Activated CD4-positive, alpha-beta T cell treated with anti-CD3 and anti-CD28 coated beads, Interleukin-2, amount 50 U/mL, for 4 hours (primary cell): ENCODE results near the gene KSR1.
"Not testable (repeated sequence)": the region's sequence is repeated elsewhere in the genome, so short reads cannot be mapped to it uniquely, and the experiment has no call there.

Source experiments
- DNase-seq, 2 experiments: peaks; one replicate each; pipeline ENCODE4 v3.0.0-alpha.2; 2020

The KSR1 gene

GRCh38 chr17:27647765-27648164, 191.5 kb downstream of the KSR1 start:
- no peak for DNase-seq

GRCh38 chr17:27649111-27649571, 192.9 kb downstream of the KSR1 start:
- DNase-seq, result not testable (repeated sequence)

GRCh38 chr17:27649929-27650328, 193.7 kb downstream of the KSR1 start:
- no peak for DNase-seq

GRCh38 chr17:27650836-27651235, 194.6 kb downstream of the KSR1 start:
- no peak for DNase-seq

DNA sequence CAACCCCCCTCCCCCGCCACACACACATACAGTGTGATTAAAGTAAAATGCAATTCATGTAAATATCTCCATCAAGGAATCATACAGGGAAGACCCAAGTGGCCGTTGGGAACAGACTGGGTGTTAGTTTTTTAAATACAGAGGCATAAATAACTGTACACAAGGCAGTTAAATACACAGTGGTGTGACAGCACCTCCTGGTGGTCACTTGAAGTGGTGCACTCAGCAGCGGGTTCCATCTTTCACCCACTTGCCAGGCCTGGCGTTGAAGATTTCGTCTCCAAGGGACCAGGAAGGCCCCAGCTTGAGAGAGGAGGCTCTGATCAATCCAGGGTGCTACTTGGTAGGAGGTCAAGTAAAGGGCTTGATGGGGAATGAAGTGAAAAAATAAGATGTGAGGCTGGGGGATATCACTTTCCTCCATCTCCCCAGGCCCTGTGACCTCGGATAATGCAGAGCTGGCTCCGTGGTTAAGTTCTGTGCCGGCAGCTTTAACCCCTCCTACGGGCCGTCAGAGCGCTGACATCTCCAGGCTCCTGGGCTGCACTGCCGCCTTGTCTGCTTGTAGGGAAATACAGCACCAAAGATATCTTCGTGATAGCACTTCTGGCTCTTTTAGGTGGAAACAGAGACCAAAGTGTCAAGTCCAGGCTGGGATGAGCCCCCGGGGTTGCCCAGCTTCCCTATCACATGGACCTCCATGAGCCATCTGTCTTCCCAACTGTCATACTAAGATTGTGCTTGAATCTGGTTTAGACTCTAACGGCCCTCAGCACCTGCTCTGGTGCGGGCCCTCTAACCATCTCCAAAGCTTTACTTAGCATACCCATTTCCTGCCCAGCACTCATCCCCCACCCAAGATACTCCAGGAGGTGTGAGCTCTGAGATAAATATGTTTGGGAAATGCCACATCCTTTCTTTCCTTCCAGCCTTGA, 195.4 kb downstream of the KSR1 start:
- DNase-seq, result peak; percentile 60 to 65

DNA sequence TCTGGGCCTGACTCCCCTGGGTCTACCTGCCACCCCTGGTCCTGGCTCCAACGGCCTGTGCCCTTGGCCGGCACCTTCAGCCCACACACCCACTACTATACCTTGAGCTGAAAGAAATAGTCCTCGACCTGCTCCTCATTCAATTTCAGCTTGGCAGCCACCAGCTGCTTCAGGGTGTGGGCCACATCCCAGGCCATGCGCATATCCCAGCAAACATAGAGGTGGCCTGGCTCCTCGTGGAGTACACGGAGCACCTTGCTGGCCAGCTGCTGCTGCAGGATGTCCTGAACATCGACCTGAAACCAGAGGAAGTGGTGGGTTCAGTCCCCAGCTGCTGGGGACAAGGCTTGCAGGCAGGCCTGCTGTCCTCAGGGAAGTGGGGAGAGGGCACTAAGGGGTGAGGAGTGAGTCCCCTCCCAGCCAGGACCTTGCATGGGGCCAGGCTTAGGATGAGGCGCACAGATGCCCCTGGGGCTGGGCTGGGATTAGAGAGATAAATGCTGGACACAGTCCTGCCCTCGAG, 197.3 kb downstream of the KSR1 start:
- DNase-seq, result not testable (repeated sequence)

- DNase-seq, result no peak
These were observed 197.9 kb downstream of the KSR1 start for GRCh38 chr17:27654136-27654535.

DNA sequence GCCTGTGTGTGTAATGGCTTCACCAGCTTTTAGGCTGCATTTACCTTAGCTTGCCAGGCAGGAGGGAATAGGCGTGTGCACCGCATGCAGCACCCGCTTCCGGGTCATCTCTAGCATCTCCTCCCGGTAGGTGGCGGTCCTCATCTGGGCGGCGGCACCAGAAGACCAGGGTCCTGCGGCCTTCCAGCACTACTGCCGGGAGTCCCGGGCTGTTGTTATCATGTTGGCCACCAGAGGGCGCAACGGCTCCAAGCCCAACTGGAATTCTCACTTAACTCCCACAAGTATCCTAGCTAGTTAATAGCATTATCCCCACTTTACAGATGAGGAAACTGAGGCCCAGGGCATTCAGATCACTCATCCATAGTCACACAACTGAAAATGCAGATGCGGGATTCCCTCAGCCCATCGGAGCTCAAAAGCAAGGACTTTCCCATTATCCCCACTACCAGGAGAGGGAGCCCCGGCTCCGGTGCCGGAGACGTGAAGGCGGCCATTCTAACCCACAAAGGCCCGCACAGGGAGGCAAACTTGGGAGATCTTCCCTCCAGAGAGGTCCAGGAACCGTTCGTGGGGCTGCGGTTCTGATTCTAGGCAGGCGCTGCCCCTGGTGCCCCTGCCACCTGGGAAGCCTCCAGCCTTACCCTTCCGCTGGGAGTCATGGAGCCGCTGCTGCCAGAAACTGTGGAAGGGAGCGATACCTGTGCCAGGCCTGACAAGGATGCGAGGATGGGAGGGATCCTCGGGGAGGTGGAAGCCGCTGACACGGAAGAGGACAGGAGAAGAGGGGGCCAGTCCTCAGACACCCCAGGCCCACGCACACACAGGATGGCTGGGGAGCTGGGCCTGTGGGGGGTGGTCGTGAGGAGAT, 198.6 kb downstream of the KSR1 start:
- DNase-seq, result peak; percentile 56 to 61

- DNase-seq, result not testable (repeated sequence)
These were observed 199.4 kb downstream of the KSR1 start for GRCh38 chr17:27655525-27656111.

DNA sequence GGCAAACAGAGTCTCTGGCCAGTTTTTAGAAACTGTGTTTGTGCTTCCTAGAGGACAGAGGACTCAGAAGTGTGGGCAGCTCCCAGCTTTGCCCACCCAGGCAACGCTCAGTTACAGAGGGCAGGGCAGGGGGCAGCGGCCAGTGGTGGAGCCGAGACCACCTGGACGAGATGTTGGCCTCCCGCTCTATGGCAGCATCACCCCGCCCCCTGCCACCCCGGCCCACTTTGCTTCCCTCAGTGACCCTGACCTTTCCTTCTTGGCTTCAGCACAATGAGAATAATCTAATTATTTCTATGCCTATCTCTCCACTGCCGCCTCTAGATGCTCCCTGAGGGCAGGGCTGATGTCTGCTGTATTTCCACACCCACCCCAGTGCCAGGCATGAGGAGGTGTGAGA, 200.4 kb downstream of the KSR1 start:
- not testable (repeated sequence) for DNase-seq

GRCh38 chr17:27657620-27658019, 201.4 kb downstream of the KSR1 start:
- DNase-seq, result no peak

- no peak for DNase-seq
These were observed 203.4 kb downstream of the KSR1 start for GRCh38 chr17:27659683-27660082.

DNA sequence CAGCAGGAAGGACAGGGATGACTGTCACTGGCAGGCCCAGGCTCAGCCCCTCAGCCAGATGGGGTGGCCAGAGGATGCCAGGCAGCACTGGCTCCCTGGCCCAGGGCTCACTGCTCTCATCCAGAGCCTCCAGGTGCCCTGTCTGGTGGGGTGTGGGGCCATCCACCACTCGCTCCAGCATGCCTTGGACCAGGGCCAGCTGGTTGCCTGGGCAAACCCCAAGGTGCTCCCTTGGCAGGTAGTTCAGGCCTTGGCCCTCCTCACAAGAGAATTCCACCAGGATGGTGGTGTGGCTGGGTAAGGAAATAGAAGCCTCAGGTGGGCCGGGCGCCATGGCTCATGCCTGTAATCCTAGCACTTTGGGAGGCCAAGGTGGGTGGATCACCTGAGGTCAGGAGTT, 204.2 kb downstream of the KSR1 start:
- DNase-seq, result no peak

GRCh38 chr17:27663936-27664605, 207.8 kb downstream of the KSR1 start:
- no peak for DNase-seq

DNA sequence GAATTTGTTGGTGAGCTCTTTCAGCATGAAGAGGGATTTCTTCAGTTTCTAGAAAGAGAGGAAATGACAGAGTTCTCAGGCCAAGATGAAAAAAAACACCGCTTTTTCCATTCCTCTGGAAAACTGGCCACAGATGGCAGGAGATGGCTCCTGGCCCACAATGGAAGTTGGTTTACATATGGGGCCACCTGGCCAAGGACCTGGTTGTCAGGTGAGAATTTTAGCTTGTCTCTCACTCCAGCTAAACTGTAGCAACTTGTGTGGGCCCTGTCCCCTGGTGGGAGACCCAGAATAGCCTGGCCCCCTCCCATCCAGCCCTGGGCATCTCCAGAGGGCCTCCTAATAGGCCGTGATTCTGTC, 208.3 kb downstream of the KSR1 start:
- no peak for DNase-seq

DNA sequence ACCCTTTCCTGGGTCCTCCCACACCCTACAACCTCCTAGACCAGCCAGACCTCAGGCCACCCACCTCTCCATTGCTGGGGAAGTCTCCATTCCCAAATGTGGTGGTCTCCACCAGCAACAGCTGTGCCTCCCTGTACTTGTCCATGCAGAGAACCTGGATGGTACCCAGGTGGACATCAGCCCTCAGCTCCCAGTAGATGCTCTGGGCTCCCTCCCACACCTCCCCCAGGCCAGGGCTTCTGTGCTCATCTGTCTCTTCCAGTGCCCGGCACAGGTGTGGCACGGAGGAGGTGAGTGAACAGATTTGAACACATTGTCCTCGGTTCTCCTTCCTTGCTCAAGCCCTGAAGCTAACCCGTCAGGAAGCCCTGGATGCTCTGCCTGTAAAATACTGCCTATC, 209.3 kb downstream of the KSR1 start:
- DNase-seq, result no peak

DNA sequence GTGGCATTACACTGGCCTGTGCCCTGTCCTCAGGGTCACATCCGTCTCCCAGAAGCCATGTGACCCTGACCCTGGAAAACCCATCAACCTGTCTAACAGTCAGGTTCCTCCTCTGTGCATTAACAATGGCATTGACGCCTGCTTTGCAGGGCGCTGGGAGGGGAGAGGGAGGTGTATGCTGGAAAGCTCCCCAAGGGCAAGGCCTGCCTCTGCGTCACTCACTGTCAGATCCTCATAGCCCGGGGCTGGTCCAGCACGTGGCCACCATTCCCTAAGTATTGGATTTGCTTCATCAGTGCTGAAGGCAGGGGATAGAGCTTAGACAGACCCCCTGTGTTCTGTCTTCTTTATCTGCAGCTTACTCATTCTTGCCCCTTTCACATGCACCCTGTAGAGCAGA, 210.0 kb downstream of the KSR1 start:
- not testable (repeated sequence) for DNase-seq

GRCh38 chr17:27666831-27667560, 210.7 kb downstream of the KSR1 start:
- no peak for DNase-seq

DNA sequence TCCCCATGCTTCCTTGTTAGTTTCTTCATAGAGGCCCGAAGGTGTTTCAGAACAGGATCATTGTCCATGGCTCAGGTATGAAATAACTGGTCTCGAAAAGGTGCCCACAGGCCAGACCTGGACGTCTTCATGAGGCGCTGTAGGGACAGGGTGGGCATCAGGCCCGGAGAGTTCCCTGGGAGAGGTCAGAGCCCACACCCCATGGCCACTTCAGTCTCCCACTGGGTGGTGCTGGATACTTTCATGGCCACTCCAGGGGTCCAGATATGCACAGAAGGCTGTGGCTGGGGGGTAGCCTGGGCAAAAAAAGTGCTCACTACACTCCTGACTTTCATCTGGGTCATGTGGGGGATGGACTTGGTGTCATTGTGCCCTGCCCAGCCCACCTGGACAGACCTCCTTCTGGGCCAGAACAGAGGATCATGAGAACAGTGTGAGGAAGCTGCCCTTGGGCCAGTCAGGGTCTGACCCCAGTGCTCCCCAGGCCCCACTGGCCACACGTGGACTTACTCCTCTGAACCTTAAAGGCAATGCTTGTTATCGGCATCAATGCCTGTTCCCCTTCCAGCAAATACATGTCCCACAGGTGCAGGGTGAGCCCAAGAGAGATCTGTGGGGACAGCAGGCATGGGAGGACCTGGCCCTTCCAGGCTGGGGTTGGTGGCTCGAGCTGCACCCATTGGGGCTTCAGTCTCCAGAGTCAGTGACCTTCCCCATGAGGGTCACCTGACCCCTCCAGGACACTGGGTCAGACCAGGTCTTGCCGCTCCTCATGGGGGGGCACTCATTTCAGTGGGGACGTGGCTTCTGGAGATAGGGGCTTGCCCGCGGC, 211.6 kb downstream of the KSR1 start:
- no peak for DNase-seq

GRCh38 chr17:27668488-27668823, 212.2 kb downstream of the KSR1 start:
- no peak for DNase-seq

DNA sequence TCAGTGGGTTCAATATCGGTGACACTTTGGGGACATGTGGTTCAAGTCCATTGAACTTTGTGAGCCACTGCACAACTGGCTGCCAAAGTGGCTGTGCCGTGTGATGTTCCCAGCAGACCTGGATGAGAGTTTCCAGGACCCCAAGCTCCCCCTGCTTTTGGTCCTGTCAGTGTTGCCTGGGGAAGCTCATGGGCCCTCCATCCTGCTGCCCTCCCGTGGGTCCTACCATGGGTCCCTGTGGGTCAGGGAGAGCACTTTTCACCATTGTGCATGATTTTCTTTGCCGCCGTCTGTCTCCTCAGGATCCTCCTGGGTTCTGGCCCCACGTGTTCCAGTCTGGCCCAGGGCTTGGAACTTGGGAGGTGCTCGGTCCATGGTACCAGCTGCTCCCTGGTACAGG, 212.9 kb downstream of the KSR1 start:
- no peak for DNase-seq
